HG03025 (cell line): ENCODE results near the gene HMOX2.
A peak's percentile ranks its signal among the peaks of the same experiment; 100 is the strongest.

Source experiments
- ATAC-seq: cut with Tn5 transposase; IDR thresholded peaks from one replicate; pipeline ENCODE4 v1.9.1; 2021; ENCODE audit warnings: mild to moderate bottlenecking, moderate library complexity; ENCODE audit not compliant: unreplicated experiment, low FRiP score

Gene HMOX2, protein sequence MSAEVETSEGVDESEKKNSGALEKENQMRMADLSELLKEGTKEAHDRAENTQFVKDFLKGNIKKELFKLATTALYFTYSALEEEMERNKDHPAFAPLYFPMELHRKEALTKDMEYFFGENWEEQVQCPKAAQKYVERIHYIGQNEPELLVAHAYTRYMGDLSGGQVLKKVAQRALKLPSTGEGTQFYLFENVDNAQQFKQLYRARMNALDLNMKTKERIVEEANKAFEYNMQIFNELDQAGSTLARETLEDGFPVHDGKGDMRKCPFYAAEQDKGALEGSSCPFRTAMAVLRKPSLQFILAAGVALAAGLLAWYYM

DNA sequence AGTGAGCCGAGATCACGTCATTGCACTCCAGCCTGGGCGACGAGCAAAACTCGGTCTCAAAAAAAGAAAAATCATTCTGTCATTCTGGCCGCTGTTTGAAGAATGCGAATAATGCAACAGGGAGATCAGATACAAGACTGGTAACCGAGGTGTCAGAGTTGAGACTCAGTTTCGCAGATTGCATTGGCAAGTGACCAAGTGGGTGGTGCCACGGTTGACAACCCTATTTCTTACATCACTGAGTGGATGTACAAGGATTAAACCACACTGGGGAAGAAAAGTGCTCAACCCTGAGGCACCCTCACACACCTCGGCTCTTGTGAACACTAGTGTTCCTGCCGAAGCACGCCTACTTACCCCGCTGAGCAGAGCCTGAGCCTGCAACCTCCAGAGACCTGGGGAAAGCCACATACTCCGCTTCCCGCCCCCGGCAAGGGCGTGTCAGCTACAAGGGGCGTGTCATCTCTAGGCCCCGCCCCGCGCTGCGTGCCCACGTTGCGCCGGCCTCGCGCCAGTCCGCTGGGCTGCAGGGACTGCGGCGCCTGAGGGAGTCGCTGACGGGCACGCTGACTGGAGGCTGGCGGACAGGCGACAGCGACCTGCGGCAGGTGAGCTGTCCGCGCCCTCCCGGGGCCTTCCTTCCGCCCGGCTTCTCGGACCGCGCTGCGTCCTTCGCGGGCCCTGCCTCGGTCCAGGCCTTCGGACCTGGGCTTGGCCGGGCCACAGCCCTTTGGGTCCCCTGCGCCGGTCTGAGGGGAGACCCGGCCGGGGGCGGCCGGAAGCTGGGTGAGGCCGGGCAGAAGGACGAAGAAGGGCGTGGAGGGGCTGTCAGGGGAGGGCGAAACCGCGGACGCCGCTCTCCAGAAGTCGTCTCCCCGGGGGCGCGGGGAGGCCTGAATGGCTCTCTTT lies at the start of gene HMOX2:
TSS of gene HMOX2 (plus strand) at position 519 of the 909 bp plus-strand sequence. CDS start 29,127 bp downstream, outside the sequence.
- ATAC-seq: peak; percentile 73

DNA sequence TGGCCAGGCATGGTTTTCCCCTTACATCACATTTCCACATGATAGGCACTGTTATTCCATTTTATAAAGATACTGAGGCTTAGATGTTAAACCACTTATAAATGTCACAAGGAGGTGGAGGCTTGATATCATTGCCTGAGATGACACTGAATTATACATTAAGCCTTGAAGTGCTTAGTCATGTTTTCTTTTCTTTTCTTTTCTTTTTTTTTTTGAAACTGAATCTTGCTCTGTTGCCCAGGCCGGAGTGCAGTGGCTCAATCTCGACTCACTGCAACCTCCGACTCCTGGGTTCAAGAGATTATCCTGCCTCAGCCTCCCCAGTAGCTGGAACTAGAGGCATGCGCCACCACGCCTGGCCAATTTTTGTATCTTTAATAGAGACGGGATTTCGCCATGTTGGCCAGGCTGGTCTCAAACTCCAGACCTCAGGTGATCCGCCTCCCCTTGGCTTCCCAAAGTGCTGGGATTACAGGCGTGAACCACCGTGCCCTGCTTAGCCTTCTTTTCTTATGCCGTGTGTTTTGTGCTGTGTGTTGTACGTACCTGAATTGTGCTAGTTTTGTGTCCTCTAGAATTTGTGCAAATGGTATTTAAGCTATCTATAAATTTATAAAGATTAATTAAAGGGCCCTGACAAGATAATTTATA lies 49.4 kb upstream of the HMOX2 start:
- ATAC-seq: no peak

DNA sequence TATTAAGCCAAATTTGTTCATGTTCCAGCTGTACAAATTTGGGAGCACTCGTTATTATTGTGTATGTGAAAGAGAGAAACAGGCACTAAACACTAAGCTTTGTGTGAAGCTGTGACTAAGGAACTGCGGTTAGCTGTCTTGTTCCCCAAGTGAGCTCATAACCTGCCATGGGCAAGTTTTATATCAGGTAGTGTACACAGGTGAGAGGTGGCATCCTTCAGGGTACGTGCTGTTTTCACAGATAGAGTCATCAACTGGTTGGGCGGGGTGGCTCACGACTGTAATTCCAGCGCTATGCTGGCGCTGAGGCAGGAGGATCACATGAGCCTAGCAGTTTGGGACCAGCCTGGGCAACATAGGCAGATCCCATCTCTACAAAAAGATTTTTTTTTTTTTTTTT lies 47.7 kb upstream of the HMOX2 start:
- no peak for ATAC-seq

GRCh38 chr16:4431023-4431422 lies 45.2 kb upstream of the HMOX2 start:
- ATAC-seq: no peak

- ATAC-seq: no peak
Observed at GRCh38 chr16:4433228-4433627, 43.0 kb upstream of the HMOX2 start.

- no peak for ATAC-seq
Observed at GRCh38 chr16:4433914-4434787, 42.0 kb upstream of the HMOX2 start.

DNA sequence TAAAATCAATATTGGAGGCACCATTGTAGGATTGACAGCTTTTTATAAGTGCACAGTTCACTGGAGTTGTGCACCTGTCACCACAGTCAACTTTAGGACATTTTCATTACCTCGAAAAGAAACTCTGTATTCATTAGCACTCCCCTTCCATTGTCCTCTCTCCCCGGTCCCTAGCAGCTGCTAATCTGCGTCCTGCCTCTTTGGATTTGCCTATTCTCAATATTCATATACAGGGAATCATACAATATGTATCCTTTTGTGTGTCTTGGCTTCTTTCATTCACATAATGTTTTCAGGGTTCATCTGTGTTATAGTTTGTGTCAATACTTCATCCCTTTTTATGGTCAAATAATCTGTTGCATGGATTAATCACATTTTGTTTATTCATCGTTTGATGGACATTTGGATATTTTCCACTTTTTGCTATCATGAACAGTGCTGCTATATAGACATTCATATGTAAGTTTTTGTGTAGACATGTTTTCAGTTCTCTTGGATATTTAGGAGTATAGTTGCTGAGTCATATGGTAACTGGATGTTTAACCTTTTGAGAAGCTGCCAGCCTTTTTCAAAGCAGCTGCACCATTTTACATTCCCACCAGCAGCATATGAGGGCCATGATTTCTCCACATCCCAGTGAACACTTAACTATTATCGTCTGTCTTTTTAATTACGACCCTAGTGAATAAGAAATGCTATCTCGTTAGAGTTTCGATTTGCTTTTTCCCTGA lies 40.7 kb upstream of the HMOX2 start:
- ATAC-seq: no peak

GRCh38 chr16:4437366-4437765 lies 38.8 kb upstream of the HMOX2 start:
- no peak for ATAC-seq

GRCh38 chr16:4442371-4442770 lies 33.8 kb upstream of the HMOX2 start:
- no peak for ATAC-seq

- ATAC-seq: no peak
Observed at GRCh38 chr16:4443271-4443670, 32.9 kb upstream of the HMOX2 start.

GRCh38 chr16:4443986-4444385 lies 32.2 kb upstream of the HMOX2 start:
- ATAC-seq: no peak

DNA sequence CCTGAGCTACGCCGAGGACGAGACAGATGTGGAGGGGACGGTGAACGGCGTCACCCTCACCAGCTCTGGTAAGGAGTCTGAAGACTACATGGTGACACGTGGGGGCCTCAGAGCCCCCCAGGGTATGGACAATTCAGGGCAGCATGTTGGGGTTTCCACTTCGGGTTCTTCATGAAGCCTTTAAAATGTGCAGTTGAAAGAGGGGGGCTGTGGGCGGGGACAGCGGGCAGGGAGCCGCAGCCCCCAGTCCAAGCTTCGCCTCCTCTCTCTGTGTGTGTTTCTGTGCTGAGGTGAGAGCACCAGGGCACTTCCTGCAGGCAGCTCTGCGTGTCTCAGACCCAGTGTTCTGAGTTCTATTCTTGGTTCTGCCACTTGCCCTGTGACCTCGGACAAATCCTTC lies 25.8 kb upstream of the HMOX2 start:
- no peak for ATAC-seq

DNA sequence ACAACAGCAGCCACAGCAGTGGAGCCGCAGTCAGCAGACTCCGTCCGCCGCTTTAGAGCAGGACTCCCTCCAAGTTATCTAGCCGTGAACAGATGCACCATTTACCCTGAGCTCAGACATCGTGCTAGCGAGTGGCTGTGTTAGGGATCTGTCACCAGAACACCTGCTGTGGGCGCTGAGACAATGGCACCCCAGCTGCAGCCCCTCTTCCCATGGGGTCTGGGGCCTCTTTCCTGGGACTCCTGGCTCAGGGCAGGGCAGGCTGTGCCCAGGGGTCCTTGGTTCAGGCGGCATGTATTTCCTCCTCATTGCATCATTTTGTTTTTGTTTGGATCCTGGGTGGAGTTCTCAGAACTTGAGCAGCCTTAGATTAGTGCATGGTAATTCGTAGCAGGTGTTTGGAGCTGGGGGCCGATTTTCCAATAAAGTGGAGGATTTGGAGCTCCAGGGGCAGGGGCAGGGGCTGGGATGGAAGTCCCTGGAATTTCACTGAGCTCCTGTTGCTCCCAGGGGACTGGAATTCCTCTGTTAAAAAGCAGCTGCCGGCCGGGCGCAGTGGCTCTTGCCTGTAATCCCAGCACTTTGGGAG lies 25.2 kb upstream of the HMOX2 start:
- ATAC-seq: no peak

DNA sequence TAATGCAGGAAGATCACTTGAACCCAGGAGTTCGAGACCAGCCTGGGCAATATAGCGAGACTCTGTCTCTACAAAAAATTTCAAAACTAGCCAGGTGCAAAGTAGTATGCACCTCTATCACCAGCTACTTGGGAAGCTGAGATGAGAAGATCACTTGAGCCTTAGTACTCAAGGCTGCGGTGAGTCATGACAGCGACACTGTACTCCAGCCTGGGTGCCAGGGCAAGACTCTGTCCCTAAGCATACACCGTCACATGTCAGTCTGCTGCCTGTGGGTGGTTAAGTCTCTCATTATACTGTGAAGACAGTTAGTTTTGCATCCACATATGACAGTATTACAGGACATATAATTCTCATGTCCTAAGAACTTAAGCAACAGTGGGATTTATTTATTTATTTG lies 23.5 kb upstream of the HMOX2 start:
- no peak for ATAC-seq

GRCh38 chr16:4454623-4455022 lies 21.6 kb upstream of the HMOX2 start:
- no peak for ATAC-seq

- no peak for ATAC-seq
Observed at GRCh38 chr16:4455081-4455480, 21.1 kb upstream of the HMOX2 start.

- no peak for ATAC-seq
Observed at GRCh38 chr16:4455951-4456350, 20.2 kb upstream of the HMOX2 start.

- ATAC-seq: no peak
Observed at GRCh38 chr16:4460936-4461249, 15.3 kb upstream of the HMOX2 start.
